Nasal cavity respiratory epithelium epithelial cell of viscerocranial mucosa (primary cell): ENCODE results near the gene SGCE. TPM values are rescaled to one million over a fixed set of nuclear protein-coding genes. Genes with fewer than 3 reads are reported as not detected.

Experiments used
- total RNA-seq: library from RNA; depleted of rRNA; stranded (reverse); fragments of >200 nt; gene quantifications from 2 replicates; pipeline ENCODE4 v1.2.3, GENCODE V29; 2014

SGCE gene
- 5.8 and 19.8 TPM in 2 replicates for total RNA-seq

GRCh38 chr7:94655848-94656657 is at the start of gene SGCE:
Gene SGCE (minus strand): TSS chr7:94656133. CDS start chr7:94656098, 35 bp downstream.

Other genes with a start within 250 kb of the SGCE start
- 8.2 and 12.1 TPM in 2 replicates for gene CASD1, start 146.3 kb downstream of the SGCE start, total RNA-seq